ENCODE measurements around the gene STX18. TPM values are rescaled to one million over a fixed set of nuclear protein-coding genes. Genes with fewer than 3 reads are reported as not detected.

The STX18 gene
- total RNA-seq, 1 experiment from 2014 or later: 20.9 TPM

DNA sequence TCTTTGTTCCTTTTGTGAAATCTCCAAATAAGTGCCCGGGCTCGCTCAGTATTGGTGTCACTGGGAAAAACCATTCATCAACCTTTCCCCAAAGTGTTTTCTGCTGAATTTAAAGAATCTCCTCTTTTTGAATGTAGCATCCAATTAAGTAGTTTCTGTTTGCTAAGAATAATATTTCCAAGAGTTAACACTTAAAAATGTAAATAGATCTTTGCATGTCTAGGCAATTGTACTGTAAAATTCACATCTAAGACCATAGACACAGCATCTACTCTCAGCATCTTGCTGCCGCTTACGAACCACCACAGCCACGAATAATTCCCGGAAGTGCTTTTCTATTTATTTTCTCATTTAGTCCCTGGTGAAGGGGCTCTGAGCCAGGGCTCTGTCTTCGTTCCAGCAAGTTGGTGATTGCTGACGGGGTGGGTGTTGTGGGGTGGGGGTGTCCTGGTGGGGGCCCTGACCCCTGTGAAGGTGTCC, 153.5 kb downstream of the STX18 start:
- H2BK12ac ChIP-seq (ENCODE audit: insufficient read length, low read depth, low read length): no peak overlapping the region
- peaks cover 2% of the 10 kb centered on the region; the same call in 1 of the 2 replicates for H3K27me3 ChIP-seq (ENCODE audit: insufficient read depth, low read length)
- Mint-ChIP-seq H3K9me3 (no peaks in the 10 kb centered on the region), H3K4me3 (peak overlapping the region; percentile 55 to 77), H3K36me3 (ENCODE audit: insufficient read depth in 1 of 3, low read depth in 3 of 3) (peaks cover 0 to 9% (median 4%) of the 10 kb centered on the region in 3 experiments; a peak in 6 of 7 replicates), H3K27me3 (ENCODE audit: low read depth) (peaks cover 82% of the 10 kb centered on the region), H3K4me1 (peaks cover 4 to 10% of the 10 kb centered on the region in 2 experiments), H3K27ac (no peak overlapping the region)
- H3K27ac ChIP-seq (ENCODE audit: insufficient read length, low read depth, low read length): no peak overlapping the region
- no peak overlapping the region for H3K56ac ChIP-seq (ENCODE audit: insufficient read length, low read depth, low read length)
- H3K9ac ChIP-seq (ENCODE audit: extremely low read depth, insufficient read length, low read length): no peak overlapping the region
- H4K8ac ChIP-seq (replicated peaks; ENCODE audit: insufficient read length, low read depth, low read length): no peak overlapping the region
- no peak overlapping the region for H3T11ph ChIP-seq (ENCODE audit: low read length)
- H4K91ac ChIP-seq (ENCODE audit: insufficient read length, low read depth, low read length): no peak overlapping the region
- H2BK120ac ChIP-seq (ENCODE audit: low read depth, low read length, poor library complexity, severe bottlenecking): no peak overlapping the region
- H2AK5ac ChIP-seq (ENCODE audit: insufficient read length, low read length): no peak overlapping the region
- H4K20me1 ChIP-seq (ENCODE audit: control insufficient read depth, insufficient read depth, insufficient read length): no peaks in the 10 kb centered on the region
- no peak overlapping the region for H3K23ac ChIP-seq (ENCODE audit: insufficient read length, low read depth, low read length)
- TF ChIP-seq, protein P1, sequence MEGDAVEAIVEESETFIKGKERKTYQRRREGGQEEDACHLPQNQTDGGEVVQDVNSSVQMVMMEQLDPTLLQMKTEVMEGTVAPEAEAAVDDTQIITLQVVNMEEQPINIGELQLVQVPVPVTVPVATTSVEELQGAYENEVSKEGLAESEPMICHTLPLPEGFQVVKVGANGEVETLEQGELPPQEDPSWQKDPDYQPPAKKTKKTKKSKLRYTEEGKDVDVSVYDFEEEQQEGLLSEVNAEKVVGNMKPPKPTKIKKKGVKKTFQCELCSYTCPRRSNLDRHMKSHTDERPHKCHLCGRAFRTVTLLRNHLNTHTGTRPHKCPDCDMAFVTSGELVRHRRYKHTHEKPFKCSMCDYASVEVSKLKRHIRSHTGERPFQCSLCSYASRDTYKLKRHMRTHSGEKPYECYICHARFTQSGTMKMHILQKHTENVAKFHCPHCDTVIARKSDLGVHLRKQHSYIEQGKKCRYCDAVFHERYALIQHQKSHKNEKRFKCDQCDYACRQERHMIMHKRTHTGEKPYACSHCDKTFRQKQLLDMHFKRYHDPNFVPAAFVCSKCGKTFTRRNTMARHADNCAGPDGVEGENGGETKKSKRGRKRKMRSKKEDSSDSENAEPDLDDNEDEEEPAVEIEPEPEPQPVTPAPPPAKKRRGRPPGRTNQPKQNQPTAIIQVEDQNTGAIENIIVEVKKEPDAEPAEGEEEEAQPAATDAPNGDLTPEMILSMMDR (conservative IDR thresholded peaks at IDR 0.05): no peak
- no peak overlapping the region for H3K4me2 ChIP-seq (ENCODE audit: insufficient read depth, insufficient read length, low read length)
- no peak overlapping the region for H2BK5ac ChIP-seq (ENCODE audit: insufficient read length, low read length)
- no CpG with 5 or more reads among the region's 8 CpGs for WGBS (ENCODE audit: extremely low coverage, insufficient read length, low lambda C conversion rate)
- H4K5ac ChIP-seq (ENCODE audit: insufficient read length, low read depth, low read length): no peak overlapping the region
- H3K18ac ChIP-seq (ENCODE audit: insufficient read length, low read depth, low read length): no peak overlapping the region
- no peak overlapping the region for H2AFZ ChIP-seq (ENCODE audit: low read length)
- no peak overlapping the region for H3K14ac ChIP-seq (ENCODE audit: insufficient read depth, low read length)
- no peak overlapping the region for H3K4ac ChIP-seq (ENCODE audit: low read depth, low read length)
- no peaks in the 10 kb centered on the region for H3K79me2 ChIP-seq (ENCODE audit: insufficient read depth, low read length)
- no peaks in the 10 kb centered on the region for H3K9me3 ChIP-seq (ENCODE audit: control insufficient read depth, low read depth, low read length)
- peaks cover 16% of the 10 kb centered on the region for H3K23me2 ChIP-seq (ENCODE audit: insufficient read length, low read depth, low read length, poor library complexity, severe bottlenecking)
- H3K79me1 ChIP-seq (ENCODE audit: insufficient read depth, low read depth, low read length, poor library complexity, severe bottlenecking): no peaks in the 10 kb centered on the region
- H2BK20ac ChIP-seq (ENCODE audit: low read depth, low read length, poor library complexity, severe bottlenecking): no peak overlapping the region
- H3K4me1 ChIP-seq (ENCODE audit: insufficient read depth, low read length): no peaks in the 10 kb centered on the region
- H2BK15ac ChIP-seq (ENCODE audit: low read depth, low read length): no peak overlapping the region
- DNase-seq: no peak
